ENCODE measurements around the gene LENG8. TPM values are rescaled to one million over a fixed set of nuclear protein-coding genes. Genes with fewer than 3 reads are reported as not detected.
A peak's percentile ranks its signal among the peaks of the same experiment; 100 is the strongest.

The LENG8 gene
- total RNA-seq, 6 donors from 2014 or later: 72.2 to 1,027 (median 188) TPM

- no peak for ATAC-seq (ENCODE audit: low FRiP score in 2 of 2)
- H3K4me3 ChIP-seq: no peak overlapping the region
- TF ChIP-seq POLR2A (IDR thresholded peaks at IDR 0.05) (no peak), POLR2AphosphoS5 (IDR thresholded peaks at IDR 0.05) (no peak), EP300 (IDR thresholded peaks at IDR 0.05) (no peak)
- TF ChIP-seq, protein P1, sequence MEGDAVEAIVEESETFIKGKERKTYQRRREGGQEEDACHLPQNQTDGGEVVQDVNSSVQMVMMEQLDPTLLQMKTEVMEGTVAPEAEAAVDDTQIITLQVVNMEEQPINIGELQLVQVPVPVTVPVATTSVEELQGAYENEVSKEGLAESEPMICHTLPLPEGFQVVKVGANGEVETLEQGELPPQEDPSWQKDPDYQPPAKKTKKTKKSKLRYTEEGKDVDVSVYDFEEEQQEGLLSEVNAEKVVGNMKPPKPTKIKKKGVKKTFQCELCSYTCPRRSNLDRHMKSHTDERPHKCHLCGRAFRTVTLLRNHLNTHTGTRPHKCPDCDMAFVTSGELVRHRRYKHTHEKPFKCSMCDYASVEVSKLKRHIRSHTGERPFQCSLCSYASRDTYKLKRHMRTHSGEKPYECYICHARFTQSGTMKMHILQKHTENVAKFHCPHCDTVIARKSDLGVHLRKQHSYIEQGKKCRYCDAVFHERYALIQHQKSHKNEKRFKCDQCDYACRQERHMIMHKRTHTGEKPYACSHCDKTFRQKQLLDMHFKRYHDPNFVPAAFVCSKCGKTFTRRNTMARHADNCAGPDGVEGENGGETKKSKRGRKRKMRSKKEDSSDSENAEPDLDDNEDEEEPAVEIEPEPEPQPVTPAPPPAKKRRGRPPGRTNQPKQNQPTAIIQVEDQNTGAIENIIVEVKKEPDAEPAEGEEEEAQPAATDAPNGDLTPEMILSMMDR (IDR thresholded peaks at IDR 0.05): no peak
- no peaks in the 10 kb centered on the region for H3K36me3 ChIP-seq
- 69 to 71% methylated on average over 10 of the region's 10 CpGs for WGBS, 2 donors
- no peak for DNase-seq
- H3K27me3 ChIP-seq: peaks cover 0 to 19% (median 7%) of the 10 kb centered on the region in 4 donors
- H3K4me1 ChIP-seq: peaks cover 17 to 42% (median 24%) of the 10 kb centered on the region in 4 donors
- H3K9me3 ChIP-seq: no peaks in the 10 kb centered on the region
- H3K27ac ChIP-seq: no peak overlapping the region
These were observed 16.8 kb upstream of the LENG8 start for GRCh38 chr19:54432144-54432738.

DNA sequence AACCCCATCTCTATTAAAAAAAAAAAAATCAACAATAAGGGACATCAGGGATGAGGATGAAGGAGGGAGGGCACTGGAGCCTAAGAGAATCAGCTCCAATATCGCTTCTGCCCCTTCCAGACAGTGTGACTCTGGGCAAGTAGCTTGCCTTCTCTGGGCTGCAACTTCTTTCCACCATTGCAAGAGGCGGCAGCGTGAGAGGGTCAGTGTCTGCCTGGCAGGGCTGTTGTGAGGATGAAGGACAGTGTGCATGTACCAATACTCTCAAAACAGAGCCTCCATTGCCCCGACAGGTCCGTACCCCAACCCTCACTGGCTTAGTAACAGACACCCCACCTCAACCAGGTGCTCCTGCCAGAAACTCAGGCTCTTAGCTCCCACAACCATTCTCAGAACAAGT is 15.3 kb upstream of the LENG8 start:
- ATAC-seq (ENCODE audit: low FRiP score in 2 of 2): no peak
- Histone ChIP-seq H3K27ac (no peak overlapping the region), H3K4me3 (no peak overlapping the region), H3K27me3 (peaks cover 0 to 16% (median 7%) of the 10 kb centered on the region in 4 donors), H3K36me3 (peaks cover 0 to under 1% (median 0%) of the 10 kb centered on the region in 4 donors), H3K4me1 (peaks cover 17 to 42% (median 24%) of the 10 kb centered on the region in 4 donors), H3K9me3 (no peaks in the 10 kb centered on the region)
- WGBS, 2 donors: 95 to 96% methylated on average over 5 of the region's 5 CpGs
- no peak for DNase-seq
- TF ChIP-seq, protein P1 (IDR thresholded peaks at IDR 0.05): no peak
- TF ChIP-seq POLR2AphosphoS5 (IDR thresholded peaks at IDR 0.05): no peak
- TF ChIP-seq POLR2A (IDR thresholded peaks at IDR 0.05): no peak
- TF ChIP-seq EP300 (IDR thresholded peaks at IDR 0.05): no peak

- H3K4me1 ChIP-seq: peaks cover 17 to 42% (median 24%) of the 10 kb centered on the region in 4 donors
- H3K9me3 ChIP-seq: no peaks in the 10 kb centered on the region
- H3K27ac ChIP-seq: no peak overlapping the region
- H3K36me3 ChIP-seq: peaks cover 0 to 6% (median 0%) of the 10 kb centered on the region in 4 donors
- DNase-seq (no peak), ATAC-seq (ENCODE audit: low FRiP score in 2 of 2) (no peak)
- peaks cover 0 to 13% (median 5%) of the 10 kb centered on the region in 4 donors for H3K27me3 ChIP-seq
- WGBS, 2 donors: 60 to 84% methylated on average over 9 to 23 of the region's 23 CpGs
- no peak overlapping the region for H3K4me3 ChIP-seq
- TF ChIP-seq EP300 (IDR thresholded peaks at IDR 0.05): no peak
- TF ChIP-seq, protein P1 (IDR thresholded peaks at IDR 0.05): no peak
- TF ChIP-seq POLR2A (IDR thresholded peaks at IDR 0.05): no peak
- TF ChIP-seq POLR2AphosphoS5 (IDR thresholded peaks at IDR 0.05): no peak
These were observed 14.7 kb upstream of the LENG8 start for GRCh38 chr19:54434112-54434872.

DNA sequence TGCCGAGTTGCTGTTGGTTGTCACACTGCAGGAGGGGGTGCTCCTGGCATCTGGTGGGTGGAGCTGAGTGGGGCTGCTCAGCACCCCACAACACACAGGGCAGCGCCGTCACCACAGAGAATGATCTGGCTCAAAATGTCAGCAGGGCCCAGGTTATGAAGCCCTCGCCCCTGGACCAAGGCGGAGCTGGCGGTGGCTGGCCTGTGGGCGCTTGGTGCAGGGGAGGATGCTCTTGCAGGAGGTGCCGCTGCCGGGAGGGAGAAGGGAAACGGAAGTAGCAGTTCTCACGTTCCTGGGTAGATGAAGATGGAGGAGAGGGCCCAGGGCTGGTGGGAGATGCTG is 14.2 kb upstream of the LENG8 start:
- no peak overlapping the region for H3K27ac ChIP-seq
- peaks cover 0 to 9% (median 2%) of the 10 kb centered on the region in 4 donors for H3K27me3 ChIP-seq
- WGBS, 2 donors: 27 to 73% methylated on average over 8 to 11 of the region's 11 CpGs
- H3K4me3 ChIP-seq: no peak overlapping the region
- DNase-seq: peak in 1 of 2 donors; percentile 58
- TF ChIP-seq EP300 (IDR thresholded peaks at IDR 0.05) (no peak), POLR2AphosphoS5 (IDR thresholded peaks at IDR 0.05) (no peak), POLR2A (IDR thresholded peaks at IDR 0.05) (no peak)
- TF ChIP-seq, protein P1 (IDR thresholded peaks at IDR 0.05): no peak
- no peaks in the 10 kb centered on the region for H3K9me3 ChIP-seq
- peaks cover 17 to 42% (median 24%) of the 10 kb centered on the region in 4 donors for H3K4me1 ChIP-seq
- no peak for ATAC-seq (ENCODE audit: low FRiP score in 2 of 2)
- H3K36me3 ChIP-seq: peaks cover 0 to 6% (median 0%) of the 10 kb centered on the region in 4 donors

All from upper lobe of left lung (tissue), 6 donors.